GM12865 (cell line): ENCODE results near the gene ZDHHC5.

ENCODE experiments used
- DNase-seq: peaks from one replicate; pipeline ENCODE4 v3.0.0; 2010; ENCODE audit warnings: low read depth
- H3K4me3 ChIP-seq: 2 replicates; pipeline ENCODE4 v1.5.1; 2011; ENCODE audit warnings: mild to moderate bottlenecking, low read depth, low read length, control low read depth
- CTCF ChIP-seq: IDR thresholded peaks from 2 replicates; pipeline ENCODE4 v1.5.1; 2011; ENCODE audit warnings: low read length, control low read depth, low read depth, inconsistent platforms; ENCODE audit not compliant: insufficient read depth; ENCODE audit errors: missing control alignments

Gene ZDHHC5

GRCh38 chr11:57638005-57638781 is 29.7 kb upstream of the ZDHHC5 start:
- DNase-seq: peak; percentile 44
- no peak for TF ChIP-seq CTCF
- H3K4me3 ChIP-seq: peak overlapping the region; percentile 73

- no peak for TF ChIP-seq CTCF
- no peak for DNase-seq
- H3K4me3 ChIP-seq: peak overlapping the region; percentile 73
Measured at GRCh38 chr11:57638811-57639320, 29.0 kb upstream of the ZDHHC5 start.

- no peak for DNase-seq
- peak overlapping the region; percentile 73 for H3K4me3 ChIP-seq
- no peak for TF ChIP-seq CTCF
Measured at GRCh38 chr11:57639321-57640067, 28.4 kb upstream of the ZDHHC5 start.

- TF ChIP-seq CTCF: no peak
- no peak overlapping the region for H3K4me3 ChIP-seq
- no peak for DNase-seq
Measured at GRCh38 chr11:57640068-57640800, 27.7 kb upstream of the ZDHHC5 start.

GRCh38 chr11:57641011-57641807 is 26.7 kb upstream of the ZDHHC5 start:
- peak; percentile 67 for DNase-seq
- peak; percentile 49 for TF ChIP-seq CTCF
- H3K4me3 ChIP-seq: no peak overlapping the region

GRCh38 chr11:57643802-57644201 is 24.1 kb upstream of the ZDHHC5 start:
- no peak for TF ChIP-seq CTCF
- H3K4me3 ChIP-seq: no peak overlapping the region
- no peak for DNase-seq
